Skeletal muscle tissue (tissue), 4 donors: ENCODE data around the gene KRT71. TPM values are rescaled to one million over a fixed set of nuclear protein-coding genes. Genes with fewer than 3 reads are reported as not detected.

Source experiments
- H3K27ac ChIP-seq: one replicate; pipeline ENCODE4 v1.7.0; 2013; ENCODE audit warnings: mild to moderate bottlenecking, low read depth, low read length, inconsistent platforms
- H3K27me3 ChIP-seq, 3 donors: one replicate each; pipeline ENCODE4 v1.7.0; 2013; ENCODE audit warnings: low read length in 3 of 3; ENCODE audit not compliant: control insufficient read depth in 3 of 3, insufficient read depth in 3 of 3
- H3K36me3 ChIP-seq, 3 donors: one replicate each; pipeline ENCODE4 v1.7.0; 2013; ENCODE audit warnings: low read length in 3 of 3; ENCODE audit not compliant: control insufficient read depth in 3 of 3, insufficient read depth in 3 of 3
- H3K4me1 ChIP-seq, 3 donors: one replicate each; pipeline ENCODE4 v1.7.0; 2013; ENCODE audit warnings: low read length in 3 of 3, mild to moderate bottlenecking in 3 of 3; ENCODE audit not compliant: control insufficient read depth in 3 of 3, insufficient read depth in 3 of 3
- H3K4me3 ChIP-seq, 3 donors: one replicate each; pipeline ENCODE4 v1.7.0; 2013; ENCODE audit warnings: low read length in 3 of 3
- H3K9ac ChIP-seq, 3 donors: one replicate each; pipeline ENCODE4 v1.7.0; 2013; ENCODE audit warnings: low read length in 3 of 3, mild to moderate bottlenecking in 3 of 3, moderate library complexity in 2 of 3, low read depth in 1 of 3
- H3K9me3 ChIP-seq, 3 donors: one replicate each; pipeline ENCODE4 v1.7.0; 2013; ENCODE audit warnings: low read length in 3 of 3; ENCODE audit not compliant: control insufficient read depth in 3 of 3
- total RNA-seq: library from RNA; depleted of rRNA; stranded (reverse); fragments of >200 nt; gene quantifications from one replicate; pipeline ENCODE4 v1.2.3, GENCODE V29; 2014
- donor health status: Osteomylitis.

KRT71 gene
- total RNA-seq, 1 donor from 2014 or later = not detected

DNA sequence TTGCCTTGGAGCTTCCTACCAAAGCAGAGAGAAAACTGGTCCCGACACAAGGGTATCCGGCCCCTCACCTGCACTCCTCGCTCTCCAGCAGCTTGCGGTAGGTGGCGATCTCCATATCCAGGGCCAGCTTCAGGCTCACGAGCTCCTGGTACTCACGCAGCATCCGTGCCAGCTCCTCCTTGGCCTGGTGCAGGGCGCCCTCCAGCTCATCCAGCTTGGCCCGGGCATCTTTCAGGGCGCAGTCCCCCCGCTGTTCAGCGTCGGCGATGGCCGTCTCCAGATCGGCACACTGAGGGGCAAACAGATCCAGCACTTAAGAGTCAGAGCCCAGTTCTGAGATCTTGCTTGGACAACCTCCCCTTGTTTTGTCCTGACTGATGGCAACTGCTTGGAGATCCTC lies 34.6 kb upstream of the KRT71 start:
- H3K36me3 ChIP-seq = no peaks in the 10 kb centered on the region
- H3K4me3 ChIP-seq = no peak overlapping the region
- no peaks in the 10 kb centered on the region for H3K9me3 ChIP-seq
- H3K4me1 ChIP-seq = no peaks in the 10 kb centered on the region
- no peak overlapping the region for H3K27ac ChIP-seq
- no peak overlapping the region for H3K9ac ChIP-seq
- peaks cover 2 to 14% (median 5%) of the 10 kb centered on the region in 3 donors for H3K27me3 ChIP-seq

DNA sequence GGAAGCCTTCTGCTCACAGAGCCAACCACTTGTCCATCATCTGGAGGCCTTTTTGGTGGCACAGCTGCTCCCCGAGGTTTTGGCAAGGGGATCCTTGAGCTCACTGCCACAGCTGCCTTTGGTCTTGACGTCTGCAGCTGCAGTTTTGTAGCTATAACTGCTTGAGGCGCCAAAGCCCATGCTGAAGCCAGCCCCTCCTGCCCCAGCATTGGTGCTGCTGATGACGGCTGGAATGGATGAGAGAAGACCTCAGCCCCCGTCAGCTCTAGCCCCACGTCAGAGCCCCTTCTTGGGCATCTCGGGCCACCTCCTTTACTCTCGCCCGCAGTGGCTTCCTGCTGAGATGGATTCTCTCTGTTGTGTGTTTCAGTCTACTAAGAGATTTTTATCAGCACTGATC lies 33.0 kb upstream of the KRT71 start:
- Histone ChIP-seq H3K4me1 (no peaks in the 10 kb centered on the region), H3K27ac (no peak overlapping the region), H3K27me3 (peaks cover 5 to 22% (median 5%) of the 10 kb centered on the region in 3 donors), H3K36me3 (no peaks in the 10 kb centered on the region), H3K9me3 (no peaks in the 10 kb centered on the region), H3K9ac (no peak overlapping the region), H3K4me3 (no peak overlapping the region)

DNA sequence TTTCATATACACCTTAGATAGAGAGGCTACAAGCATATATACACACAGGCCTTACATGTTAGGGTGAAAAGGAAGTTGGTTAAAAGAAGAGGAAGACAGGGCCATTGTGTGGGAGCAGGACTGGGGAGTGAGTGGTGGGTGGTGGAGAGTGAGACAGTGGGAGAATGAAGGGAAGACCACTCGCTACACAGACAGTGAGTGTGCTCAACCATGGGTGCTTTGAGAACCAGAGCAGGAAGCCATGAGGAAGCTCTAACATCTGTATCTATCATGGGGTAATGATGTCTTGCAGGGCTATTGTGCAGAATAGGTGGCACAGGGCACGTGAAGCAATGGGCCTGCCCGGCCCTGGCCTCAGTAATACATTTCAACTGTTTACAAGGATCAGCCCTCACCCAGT lies 32.1 kb upstream of the KRT71 start:
- Histone ChIP-seq H3K27ac (no peak overlapping the region), H3K9me3 (no peaks in the 10 kb centered on the region), H3K4me1 (no peaks in the 10 kb centered on the region), H3K9ac (no peak overlapping the region), H3K4me3 (no peak overlapping the region), H3K27me3 (peaks cover 5 to 18% (median 8%) of the 10 kb centered on the region in 3 donors), H3K36me3 (no peaks in the 10 kb centered on the region)

DNA sequence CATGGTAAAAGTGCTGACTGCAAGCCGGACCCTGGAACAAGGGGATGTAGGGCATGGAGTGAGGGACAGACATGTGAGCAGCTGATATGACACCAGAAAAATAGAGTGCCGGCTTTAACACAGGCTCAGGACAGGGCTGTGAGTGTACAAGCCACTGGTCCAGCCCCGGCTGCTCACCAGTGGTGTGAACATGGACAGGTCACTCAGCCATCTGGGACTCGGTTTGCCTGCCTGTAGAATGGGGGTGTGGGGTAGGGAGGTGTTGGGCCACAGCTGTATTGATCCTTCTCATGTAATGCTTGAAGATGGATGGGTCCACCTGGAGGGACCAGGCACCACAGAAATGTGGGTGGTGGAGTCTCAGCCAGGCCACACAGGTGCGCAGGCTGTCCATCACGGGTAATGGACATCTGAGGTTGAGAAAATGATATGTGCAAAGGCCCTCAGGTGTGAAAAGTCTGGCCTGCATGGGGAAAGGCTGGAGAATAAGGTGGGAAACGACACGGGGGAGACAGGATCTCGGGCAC lies 31.3 kb upstream of the KRT71 start:
- no peaks in the 10 kb centered on the region for H3K36me3 ChIP-seq
- no peak overlapping the region for H3K9ac ChIP-seq
- H3K9me3 ChIP-seq = no peaks in the 10 kb centered on the region
- H3K4me1 ChIP-seq = no peaks in the 10 kb centered on the region
- H3K27ac ChIP-seq = no peak overlapping the region
- peaks cover 5 to 17% (median 13%) of the 10 kb centered on the region in 3 donors for H3K27me3 ChIP-seq
- H3K4me3 ChIP-seq = no peak overlapping the region

DNA sequence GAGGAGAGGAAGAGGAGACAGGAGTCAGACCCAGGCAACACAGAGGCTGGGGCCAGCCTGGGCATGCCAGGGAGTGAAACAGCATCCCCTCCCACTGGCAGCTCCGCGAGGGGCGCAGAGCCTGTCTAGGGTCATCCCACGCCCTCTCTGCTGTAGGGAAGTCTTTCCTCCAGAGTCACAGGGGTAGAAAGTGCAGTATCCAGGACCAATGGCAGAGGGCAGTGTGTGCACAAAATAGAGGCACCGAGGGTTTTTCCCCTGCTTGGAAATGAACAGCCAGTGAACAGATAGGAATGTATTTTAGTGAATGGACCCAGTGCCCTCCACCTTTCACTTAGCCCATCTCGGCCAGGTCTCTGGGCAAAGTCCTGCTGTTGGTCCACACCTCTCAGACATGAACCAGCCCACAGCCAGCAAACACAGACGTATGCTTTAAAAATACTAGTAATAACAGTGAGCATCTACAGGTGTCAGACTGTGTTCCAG lies 30.1 kb upstream of the KRT71 start:
- no peak overlapping the region for H3K9ac ChIP-seq
- peaks cover 5 to 17% (median 13%) of the 10 kb centered on the region in 3 donors for H3K27me3 ChIP-seq
- H3K4me3 ChIP-seq = no peak overlapping the region
- no peaks in the 10 kb centered on the region for H3K36me3 ChIP-seq
- no peaks in the 10 kb centered on the region for H3K9me3 ChIP-seq
- no peaks in the 10 kb centered on the region for H3K4me1 ChIP-seq
- no peak overlapping the region for H3K27ac ChIP-seq

DNA sequence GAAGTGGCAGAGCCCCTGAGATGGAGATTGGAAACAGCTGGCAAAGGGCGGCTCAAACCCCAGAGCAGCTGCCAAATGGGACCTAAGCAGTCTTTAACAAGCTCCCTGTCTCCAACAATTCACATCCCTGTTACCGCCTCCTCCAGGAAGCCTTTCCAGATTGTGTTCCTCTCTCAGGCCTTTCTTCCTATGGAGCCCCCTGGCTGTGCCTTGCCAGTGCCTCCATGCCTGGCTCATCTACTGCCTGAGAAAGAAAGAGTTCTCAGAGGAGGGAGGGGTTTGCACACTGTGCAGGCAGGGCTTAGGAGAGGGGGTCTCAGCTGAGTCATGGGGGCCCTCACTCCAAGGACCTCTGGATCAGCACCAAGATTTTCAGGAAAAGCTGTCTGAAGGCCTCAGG lies 29.5 kb upstream of the KRT71 start:
- H3K27me3 ChIP-seq = peaks cover 5 to 16% (median 13%) of the 10 kb centered on the region in 3 donors
- H3K27ac ChIP-seq = no peak overlapping the region
- no peaks in the 10 kb centered on the region for H3K9me3 ChIP-seq
- no peak overlapping the region for H3K4me3 ChIP-seq
- H3K4me1 ChIP-seq = no peaks in the 10 kb centered on the region
- no peaks in the 10 kb centered on the region for H3K36me3 ChIP-seq
- no peak overlapping the region for H3K9ac ChIP-seq

GRCh38 chr12:52581481-52581880 lies 28.5 kb upstream of the KRT71 start:
- no peaks in the 10 kb centered on the region for H3K4me1 ChIP-seq
- H3K9ac ChIP-seq = no peak overlapping the region
- H3K9me3 ChIP-seq = no peaks in the 10 kb centered on the region
- H3K36me3 ChIP-seq = no peaks in the 10 kb centered on the region
- no peak overlapping the region for H3K4me3 ChIP-seq
- no peak overlapping the region for H3K27ac ChIP-seq
- H3K27me3 ChIP-seq = peaks cover 5 to 15% (median 13%) of the 10 kb centered on the region in 3 donors

DNA sequence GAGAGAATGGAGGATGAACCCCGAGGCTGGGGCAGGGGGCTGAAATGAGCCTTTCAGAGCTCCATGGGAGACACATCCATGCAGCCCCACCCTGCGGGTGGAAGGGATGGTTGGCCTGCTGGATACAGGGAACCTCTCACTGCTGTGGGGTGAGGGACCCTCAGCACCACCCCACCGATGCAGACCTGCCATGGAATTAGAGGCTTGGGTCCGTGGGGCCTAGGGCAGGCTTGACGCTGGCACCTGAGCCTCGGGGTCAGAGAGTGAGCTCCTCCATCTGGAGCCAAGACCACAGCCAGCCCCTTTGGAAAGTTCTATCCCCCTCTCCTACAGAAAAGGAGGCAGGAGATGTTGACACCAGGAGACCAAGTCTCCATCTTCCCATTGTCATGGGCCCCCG lies 28.1 kb upstream of the KRT71 start:
- H3K9me3 ChIP-seq = no peaks in the 10 kb centered on the region
- H3K36me3 ChIP-seq = no peaks in the 10 kb centered on the region
- no peak overlapping the region for H3K27ac ChIP-seq
- no peaks in the 10 kb centered on the region for H3K4me1 ChIP-seq
- no peak overlapping the region for H3K9ac ChIP-seq
- peaks cover 5 to 16% (median 13%) of the 10 kb centered on the region in 3 donors for H3K27me3 ChIP-seq
- H3K4me3 ChIP-seq = no peak overlapping the region

DNA sequence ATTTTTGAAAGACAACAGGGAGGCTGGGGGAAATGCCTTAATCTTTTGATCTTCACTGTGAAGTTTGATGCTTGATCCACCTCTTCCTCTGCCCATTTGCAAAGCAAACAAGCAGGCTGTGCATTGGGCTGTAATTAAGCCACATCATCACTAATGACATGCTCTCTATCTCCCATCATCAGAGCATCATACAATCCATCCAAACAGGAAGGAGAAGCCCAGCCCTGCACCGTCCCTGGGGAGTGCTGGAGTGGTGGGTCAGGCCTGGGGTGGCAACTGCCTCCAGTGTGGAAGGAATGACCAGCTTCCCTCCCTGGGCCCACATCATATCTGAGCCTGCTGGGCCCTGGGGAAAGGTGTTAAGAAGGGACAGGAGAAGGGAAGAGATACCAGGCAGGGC lies 27.6 kb upstream of the KRT71 start:
- H3K36me3 ChIP-seq = no peaks in the 10 kb centered on the region
- H3K27ac ChIP-seq = no peak overlapping the region
- no peaks in the 10 kb centered on the region for H3K4me1 ChIP-seq
- peaks cover 5 to 16% (median 13%) of the 10 kb centered on the region in 3 donors for H3K27me3 ChIP-seq
- no peak overlapping the region for H3K4me3 ChIP-seq
- no peaks in the 10 kb centered on the region for H3K9me3 ChIP-seq
- H3K9ac ChIP-seq = no peak overlapping the region

DNA sequence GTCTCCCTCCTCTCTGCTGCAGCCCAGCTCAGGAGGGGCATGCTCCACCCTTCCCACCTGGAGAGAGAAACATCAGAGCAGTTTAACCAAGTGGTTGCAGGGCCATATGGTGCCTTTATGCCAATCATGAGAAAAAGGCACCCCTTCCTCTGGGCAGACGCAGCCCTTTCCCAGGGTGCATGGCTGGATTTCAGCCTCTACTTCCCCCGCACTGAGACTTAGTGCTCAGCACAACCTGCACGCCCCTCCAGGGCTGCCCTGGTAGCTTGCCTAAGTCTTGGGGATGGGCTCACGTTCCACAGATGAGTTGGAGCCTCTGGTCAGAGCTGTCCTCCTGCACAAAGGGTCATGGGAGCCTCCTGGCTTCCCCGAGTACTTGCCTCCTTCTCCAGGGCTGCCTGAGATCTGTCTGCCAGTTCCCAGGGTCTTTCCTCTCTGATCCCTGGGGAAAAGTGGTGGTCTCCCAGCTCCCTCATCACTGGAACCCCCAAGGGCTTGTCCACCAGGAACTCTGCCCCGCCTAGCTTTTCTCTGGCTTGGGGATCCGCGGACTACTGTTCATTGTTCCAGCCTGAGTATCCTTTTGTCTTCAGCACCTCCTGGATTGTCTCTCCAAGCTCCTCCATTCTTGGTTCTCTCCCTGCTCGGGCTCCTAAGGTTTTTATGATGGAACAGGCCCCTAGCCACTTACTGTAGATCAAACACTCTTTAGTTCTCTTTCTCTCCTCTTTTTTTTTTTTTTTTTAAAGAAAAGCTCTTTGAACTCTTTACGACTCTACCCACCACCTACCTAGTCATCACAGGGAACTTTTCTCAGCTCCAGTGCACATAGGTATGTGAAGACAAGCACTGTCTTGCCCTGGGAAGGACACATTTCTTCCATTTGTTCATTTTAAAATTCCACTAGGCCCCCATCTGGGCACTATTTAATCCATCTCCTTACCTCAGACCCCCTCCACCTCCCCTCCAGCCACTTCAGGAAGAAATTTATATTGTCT lies 26.8 kb upstream of the KRT71 start:
- Histone ChIP-seq H3K27me3 (peaks cover 5 to 18% (median 17%) of the 10 kb centered on the region in 3 donors), H3K4me1 (no peaks in the 10 kb centered on the region), H3K4me3 (no peak overlapping the region), H3K9me3 (no peaks in the 10 kb centered on the region), H3K36me3 (no peaks in the 10 kb centered on the region), H3K27ac (no peak overlapping the region), H3K9ac (no peak overlapping the region)
